Breast epithelium (tissue), 4 donors: ENCODE results near the gene LIN28A. TPM values are rescaled to one million over a fixed set of nuclear protein-coding genes. Genes with fewer than 3 reads are reported as not detected.

Experiments used
- DNase-seq, 2 donors: peaks; one replicate each; pipeline ENCODE4 v3.0.0-alpha.2; 2019; ENCODE audit warnings: low spot score in 2 of 2
- H3K27ac ChIP-seq, 2 donors: fragments of 200-600 bp; sonication (generic) in 1 of 2; one replicate each; pipeline ENCODE4 v1.5.1; 2016 to 2019; ENCODE audit warnings: mild to moderate bottlenecking in 1 of 2
- H3K27me3 ChIP-seq, 2 donors: fragments of 200-600 bp; sonication (generic) in 1 of 2; one replicate each; pipeline versions ENCODE4 v1.5.1 to v1.6.0; 2017 to 2019; ENCODE audit warnings: control low read depth in 1 of 2, mild to moderate bottlenecking in 1 of 2
- H3K36me3 ChIP-seq: fragments of 200-600 bp; one replicate; pipeline ENCODE4 v1.5.1; 2019
- H3K4me1 ChIP-seq, 2 donors: fragments of 200-600 bp; sonication (generic); one replicate each; pipeline ENCODE4 v1.5.1; 2016 to 2019; ENCODE audit warnings: control low read depth in 1 of 2
- H3K4me3 ChIP-seq, 3 donors: fragments of 200-600 bp; sonication (generic); 1 replicate in 2 of 3; 2 replicates in 1 of 3; pipeline ENCODE4 v1.5.1; 2016 to 2019; ENCODE audit warnings: mild to moderate bottlenecking in 3 of 3, moderate library complexity in 2 of 3
- H3K9me3 ChIP-seq, 2 donors: fragments of 200-600 bp; sonication (generic) in 1 of 2; one replicate each; pipeline ENCODE4 v1.5.1; 2016 to 2019; ENCODE audit warnings: control low read depth in 1 of 2
- POLR2A ChIP-seq: fragments of 450-650 bp; IDR thresholded peaks from one replicate; pipeline ENCODE4 v1.6.1; 2016; ENCODE audit warnings: antibody characterized with exemption, mild to moderate bottlenecking, moderate library complexity
- POLR2AphosphoS5 ChIP-seq, 3 donors: sonication (generic); formaldehyde crosslinking; IDR thresholded peaks; one replicate each; pipeline ENCODE4 v1.6.1; 2017; ENCODE audit warnings: antibody characterized with exemption in 3 of 3
- intact Hi-C: fragments of 100-400 bp; cut with DNase I; formaldehyde crosslinking; loops from one replicate; pipeline ENCODE4 v1.15.1; 2023; ENCODE audit warnings: low total_unique reads
- total RNA-seq, 3 donors: library from RNA; depleted of rRNA; stranded (reverse); fragments of >200 nt; gene quantifications; one replicate each; pipeline ENCODE4 v1.1.0, GENCODE V29; 2016
- TF ChIP-seq, protein P1 (sequence below), 3 donors: fragments of 450-650 bp; IDR thresholded peaks; one replicate each; pipeline ENCODE4 v1.5.1; 2016 to 2017; ENCODE audit warnings: antibody characterized with exemption in 3 of 3, mild to moderate bottlenecking in 3 of 3, moderate library complexity in 3 of 3

LIN28A gene, protein sequence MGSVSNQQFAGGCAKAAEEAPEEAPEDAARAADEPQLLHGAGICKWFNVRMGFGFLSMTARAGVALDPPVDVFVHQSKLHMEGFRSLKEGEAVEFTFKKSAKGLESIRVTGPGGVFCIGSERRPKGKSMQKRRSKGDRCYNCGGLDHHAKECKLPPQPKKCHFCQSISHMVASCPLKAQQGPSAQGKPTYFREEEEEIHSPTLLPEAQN
- not detected for total RNA-seq

- TF ChIP-seq POLR2A (no peak), POLR2AphosphoS5 (IDR thresholded peaks at IDR 0.05) (no peak)
- TF ChIP-seq, protein P1, sequence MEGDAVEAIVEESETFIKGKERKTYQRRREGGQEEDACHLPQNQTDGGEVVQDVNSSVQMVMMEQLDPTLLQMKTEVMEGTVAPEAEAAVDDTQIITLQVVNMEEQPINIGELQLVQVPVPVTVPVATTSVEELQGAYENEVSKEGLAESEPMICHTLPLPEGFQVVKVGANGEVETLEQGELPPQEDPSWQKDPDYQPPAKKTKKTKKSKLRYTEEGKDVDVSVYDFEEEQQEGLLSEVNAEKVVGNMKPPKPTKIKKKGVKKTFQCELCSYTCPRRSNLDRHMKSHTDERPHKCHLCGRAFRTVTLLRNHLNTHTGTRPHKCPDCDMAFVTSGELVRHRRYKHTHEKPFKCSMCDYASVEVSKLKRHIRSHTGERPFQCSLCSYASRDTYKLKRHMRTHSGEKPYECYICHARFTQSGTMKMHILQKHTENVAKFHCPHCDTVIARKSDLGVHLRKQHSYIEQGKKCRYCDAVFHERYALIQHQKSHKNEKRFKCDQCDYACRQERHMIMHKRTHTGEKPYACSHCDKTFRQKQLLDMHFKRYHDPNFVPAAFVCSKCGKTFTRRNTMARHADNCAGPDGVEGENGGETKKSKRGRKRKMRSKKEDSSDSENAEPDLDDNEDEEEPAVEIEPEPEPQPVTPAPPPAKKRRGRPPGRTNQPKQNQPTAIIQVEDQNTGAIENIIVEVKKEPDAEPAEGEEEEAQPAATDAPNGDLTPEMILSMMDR (IDR thresholded peaks at IDR 0.05) = no peak
These were observed at the start of gene LIN28A for GRCh38 chr1:26410706-26411623. TSS of gene LIN28A (plus strand) at chr1:26410817. CDS start at chr1:26410892, 75 bp downstream.

GRCh38 chr1:26361605-26362122 lies 49.0 kb upstream of the LIN28A start:
- Histone ChIP-seq H3K9me3 (no peaks in the 10 kb centered on the region), H3K27me3 (peaks cover 8 to 55% of the 10 kb centered on the region in 2 donors), H3K27ac (no peak overlapping the region), H3K4me1 (peaks cover 0 to 9% of the 10 kb centered on the region in 2 donors), H3K4me3 (no peak overlapping the region), H3K36me3 (no peaks in the 10 kb centered on the region)
- no peak for DNase-seq
- no peak for TF ChIP-seq POLR2AphosphoS5 (IDR thresholded peaks at IDR 0.05)
- TF ChIP-seq, protein P1 (IDR thresholded peaks at IDR 0.05) = no peak
- TF ChIP-seq POLR2A = no peak
- intact Hi-C loops = no loop called here

More at GRCh38 chr1:26410706-26411623, at the start of gene LIN28A:
- no peaks in the 10 kb centered on the region for H3K36me3 ChIP-seq
- DNase-seq = no peak
- intact Hi-C loops = no loop called here
- H3K27ac ChIP-seq = no peak within 1 kb of the TSS
- H3K9me3 ChIP-seq = no peaks in the 10 kb centered on the region
- H3K4me1 ChIP-seq = no peaks in the 10 kb centered on the region
- H3K27me3 ChIP-seq = peaks cover 12 to 53% of the 10 kb centered on the region in 2 donors
- no peak within 1 kb of the TSS for H3K4me3 ChIP-seq

DNA sequence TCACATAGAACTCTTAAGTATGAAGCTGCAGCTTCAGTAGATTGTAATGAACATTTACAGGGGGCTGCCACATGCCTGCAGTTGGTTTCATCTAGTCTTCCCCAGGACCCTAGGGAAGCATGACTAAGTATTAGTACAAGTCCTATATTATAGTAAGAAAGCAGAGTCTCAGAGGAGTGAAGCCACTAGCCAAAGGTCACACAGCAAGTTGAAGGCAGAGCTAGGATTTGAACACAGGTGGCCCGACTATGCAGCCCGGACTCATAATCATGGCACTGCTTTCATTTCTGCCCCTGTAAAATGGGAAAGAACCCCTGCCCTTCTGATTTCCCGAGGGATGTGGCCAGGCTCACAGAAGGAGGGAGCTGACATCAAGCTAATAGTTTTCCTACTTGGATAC lies 48.3 kb upstream of the LIN28A start:
- Histone ChIP-seq H3K36me3 (no peaks in the 10 kb centered on the region), H3K4me1 (peaks cover 0 to 9% of the 10 kb centered on the region in 2 donors), H3K9me3 (no peaks in the 10 kb centered on the region), H3K27me3 (peaks cover 8 to 55% of the 10 kb centered on the region in 2 donors), H3K4me3 (no peak overlapping the region), H3K27ac (no peak overlapping the region)
- TF ChIP-seq, protein P1 (IDR thresholded peaks at IDR 0.05) = no peak
- no peak for TF ChIP-seq POLR2AphosphoS5 (IDR thresholded peaks at IDR 0.05)
- TF ChIP-seq POLR2A = no peak
- intact Hi-C loops = no loop called here
- no peak for DNase-seq

- peaks cover 0 to 9% of the 10 kb centered on the region in 2 donors for H3K4me1 ChIP-seq
- H3K27me3 ChIP-seq = peaks cover 8 to 55% of the 10 kb centered on the region in 2 donors
- no peak overlapping the region for H3K27ac ChIP-seq
- no peaks in the 10 kb centered on the region for H3K9me3 ChIP-seq
- TF ChIP-seq POLR2A (no peak), POLR2AphosphoS5 (IDR thresholded peaks at IDR 0.05) (no peak)
- TF ChIP-seq, protein P1 (IDR thresholded peaks at IDR 0.05) = peak; percentile 39 to 88 (median 71)
- H3K4me3 ChIP-seq = no peak overlapping the region
- peak; percentile 37 to 84 for DNase-seq
- intact Hi-C loops = no loop called here
- no peaks in the 10 kb centered on the region for H3K36me3 ChIP-seq
These were observed 46.8 kb upstream of the LIN28A start for GRCh38 chr1:26363549-26364448.
